OCI-LY1 (cell line): ENCODE data around the gene GORASP1.

Experiments used
- H2AFZ ChIP-seq: fragments of 200-600 bp; sonication (generic), shearing (Covaris generic); 2 replicates; pipeline ENCODE4 v1.6.0; 2014; ENCODE audit warnings: antibody characterized with exemption, mild to moderate bottlenecking, low read length
- H3F3A ChIP-seq: fragments of 200-600 bp; sonication (generic), shearing (Covaris generic); 2 replicates; pipeline ENCODE4 v1.6.0; 2014; ENCODE audit warnings: mild to moderate bottlenecking, antibody characterized with exemption, low read length, moderate library complexity; ENCODE audit not compliant: insufficient read depth
- H3K27ac ChIP-seq: fragments of 200-600 bp; sonication (generic); 2 replicates; pipeline ENCODE4 v1.5.1; 2014; ENCODE audit warnings: low read length, mixed run types, mild to moderate bottlenecking, low read depth; ENCODE audit not compliant: poor library complexity, severe bottlenecking
- H3K27me3 ChIP-seq: fragments of 200-600 bp; sonication (generic); 2 replicates; pipeline ENCODE4 v1.6.0; 2014; ENCODE audit warnings: antibody characterized with exemption, mild to moderate bottlenecking, low read length, moderate library complexity; ENCODE audit not compliant: insufficient read depth
- H3K36me3 ChIP-seq: fragments of 200-600 bp; sonication (generic); 2 replicates; pipeline ENCODE4 v1.6.1; 2014; ENCODE audit warnings: mild to moderate bottlenecking, antibody characterized with exemption, low read length, moderate library complexity, mixed read lengths; ENCODE audit not compliant: insufficient read depth
- H3K4me1 ChIP-seq: fragments of 200-600 bp; sonication (generic); 2 replicates; pipeline ENCODE4 v1.5.1; 2014; ENCODE audit warnings: mild to moderate bottlenecking, low read length, moderate library complexity; ENCODE audit not compliant: insufficient read depth, severe bottlenecking
- H3K4me2 ChIP-seq: fragments of 200-600 bp; sonication (generic), shearing (Covaris generic); 2 replicates; pipeline ENCODE4 v1.6.1; 2014; ENCODE audit warnings: low read length
- H3K4me3 ChIP-seq: fragments of 200-600 bp; sonication (generic); 2 replicates; pipeline ENCODE4 v1.5.1; 2014; ENCODE audit warnings: low read length, low read depth, mild to moderate bottlenecking, mixed read lengths; ENCODE audit not compliant: poor library complexity, severe bottlenecking
- H3K79me2 ChIP-seq: fragments of 200-600 bp; shearing (Covaris generic); 2 replicates; pipeline ENCODE4 v1.6.1; 2016; ENCODE audit warnings: mixed run types, low read length, mixed read lengths; ENCODE audit not compliant: insufficient read depth
- H3K9ac ChIP-seq: fragments of 200-600 bp; sonication (generic), shearing (Covaris generic); 2 replicates; pipeline ENCODE4 v1.6.1; 2014; ENCODE audit warnings: mild to moderate bottlenecking, low read length, mixed read lengths
- H3K9me2 ChIP-seq: fragments of 200-600 bp; sonication (generic), shearing (Covaris generic); 2 replicates; pipeline ENCODE4 v1.6.1; 2014; ENCODE audit warnings: low read depth, mild to moderate bottlenecking, low read length, mixed read lengths
- H3K9me3 ChIP-seq: fragments of 200-600 bp; shearing (Covaris generic); 2 replicates; pipeline ENCODE4 v1.6.1; 2014; ENCODE audit warnings: low read length, mixed read lengths
- H4K20me1 ChIP-seq: fragments of 200-600 bp; sonication (generic), shearing (Covaris generic); 2 replicates; pipeline ENCODE4 v1.6.0; 2016; ENCODE audit warnings: mild to moderate bottlenecking, low read length; ENCODE audit not compliant: insufficient read depth
- CTCF ChIP-seq: fragments of 200-600 bp; sonication (generic), shearing (Covaris generic); IDR thresholded peaks from 2 replicates; pipeline ENCODE4 v1.5.1; 2017; ENCODE audit warnings: mild to moderate bottlenecking, antibody characterized with exemption, low read length, moderate library complexity, mixed read lengths
- EZH2 ChIP-seq: fragments of 200-600 bp; sonication (generic), shearing (Covaris generic); IDR thresholded peaks from 2 replicates; pipeline ENCODE4 v1.8.0; 2017; ENCODE audit warnings: borderline replicate concordance, mixed run types, mild to moderate bottlenecking, antibody characterized with exemption, low read length, moderate library complexity, mixed read lengths

The GORASP1 gene

GRCh38 chr3:39107388-39108199 lies at the start of gene GORASP1, which contains the start of gene TTC21A:
Gene GORASP1 (minus strand): TSS chr3:39107627. CDS start chr3:39107541, 86 bp downstream.
Gene TTC21A (plus strand): TSS chr3:39107680. CDS start chr3:39107838, 158 bp downstream.
- Histone ChIP-seq H3K4me1 (peaks cover 33% of the 10 kb centered on the region), H3K4me2 (peak within 1 kb of the TSS; percentile 83), H3F3A (no peaks in the 10 kb centered on the region), H3K4me3 (peak within 1 kb of the TSS; percentile 77), H3K9ac (peak within 1 kb of the TSS; percentile 75), H3K9me3 (no peaks in the 10 kb centered on the region), H3K27me3 (no peaks in the 10 kb centered on the region), H4K20me1 (no peaks in the 10 kb centered on the region), H3K9me2 (no peaks in the 10 kb centered on the region), H2AFZ (peak within 1 kb of the TSS; percentile 35; the same call in 1 of the 2 replicates), H3K79me2 (no peaks in the 10 kb centered on the region), H3K36me3 (no peaks in the 10 kb centered on the region), H3K27ac (peak within 1 kb of the TSS; percentile 76)
- no peak for TF ChIP-seq EZH2
- no peak for TF ChIP-seq CTCF

GRCh38 chr3:39156421-39156820 lies 49.0 kb upstream of the GORASP1 start:
- TF ChIP-seq CTCF: no peak
- TF ChIP-seq EZH2: no peak
- Histone ChIP-seq H3K9me3 (no peaks in the 10 kb centered on the region), H3K4me3 (no peak overlapping the region), H3K9me2 (no peaks in the 10 kb centered on the region), H3K4me1 (peaks cover 21% of the 10 kb centered on the region), H3K79me2 (0 out of 2 replicates have a peak, but pooled peaks cover 2% of the 10 kb centered on the region), H2AFZ (no peak overlapping the region), H3F3A (no peaks in the 10 kb centered on the region), H3K27ac (no peak overlapping the region), H4K20me1 (no peaks in the 10 kb centered on the region), H3K9ac (no peak overlapping the region), H3K4me2 (no peak overlapping the region), H3K36me3 (no peaks in the 10 kb centered on the region), H3K27me3 (no peaks in the 10 kb centered on the region; the same call in 1 of the 2 replicates)

GRCh38 chr3:39154280-39155021 lies 47.0 kb upstream of the GORASP1 start:
- H3K4me1 ChIP-seq: peaks cover 40% of the 10 kb centered on the region
- no peaks in the 10 kb centered on the region for H3F3A ChIP-seq
- TF ChIP-seq EZH2: no peak
- TF ChIP-seq CTCF: no peak
- no peak overlapping the region for H2AFZ ChIP-seq
- H3K79me2 ChIP-seq: 0 out of 2 replicates have a peak, but pooled peaks cover 4% of the 10 kb centered on the region
- no peaks in the 10 kb centered on the region for H3K36me3 ChIP-seq
- H4K20me1 ChIP-seq: no peaks in the 10 kb centered on the region
- no peaks in the 10 kb centered on the region; the same call in 1 of the 2 replicates for H3K27me3 ChIP-seq
- peak overlapping the region; percentile 78 for H3K4me3 ChIP-seq
- H3K9me3 ChIP-seq: no peaks in the 10 kb centered on the region
- no peaks in the 10 kb centered on the region for H3K9me2 ChIP-seq
- H3K4me2 ChIP-seq: peak overlapping the region; percentile 84
- H3K9ac ChIP-seq: no peak overlapping the region; the same call in 1 of the 2 replicates
- no peak overlapping the region for H3K27ac ChIP-seq
